Osteocyte (in vitro differentiated cells): ENCODE results near the gene RNF121. TPM values are rescaled to one million over a fixed set of nuclear protein-coding genes. Genes with fewer than 3 reads are reported as not detected.

Experiments
- DNase-seq: peaks from one replicate; pipeline ENCODE4 v3.0.0; 2021; ENCODE audit warnings: mixed read lengths; ENCODE audit not compliant: unreplicated experiment; ENCODE audit errors: extremely low spot score
- H3K27ac Mint-ChIP-seq: one replicate; pipeline ENCODE4 v1.8.0; 2021; ENCODE audit warnings: mild to moderate bottlenecking, mixed read lengths; ENCODE audit not compliant: unreplicated experiment
- H3K27me3 Mint-ChIP-seq: one replicate; pipeline ENCODE4 v1.8.0; 2021; ENCODE audit warnings: mixed read lengths; ENCODE audit not compliant: unreplicated experiment
- H3K36me3 Mint-ChIP-seq: one replicate; pipeline ENCODE4 v1.8.0; 2021; ENCODE audit warnings: mixed read lengths; ENCODE audit not compliant: unreplicated experiment
- H3K4me1 Mint-ChIP-seq: one replicate; pipeline ENCODE4 v1.8.0; 2021; ENCODE audit warnings: mixed read lengths; ENCODE audit not compliant: unreplicated experiment
- H3K4me3 Mint-ChIP-seq: one replicate; pipeline ENCODE4 v1.8.0; 2021; ENCODE audit warnings: mild to moderate bottlenecking, moderate library complexity, mixed read lengths; ENCODE audit not compliant: unreplicated experiment
- H3K9me3 Mint-ChIP-seq: one replicate; pipeline ENCODE4 v1.8.0; 2021; ENCODE audit warnings: mixed read lengths; ENCODE audit not compliant: unreplicated experiment
- total RNA-seq: library from RNA; stranded (reverse); gene quantifications from 2 replicates; pipeline ENCODE4 v1.2.1, GENCODE V29; 2021
- TF ChIP-seq, protein P1 (sequence below): fragments of 200-600 bp; sonication (generic); IDR thresholded peaks from 2 replicates; pipeline ENCODE4 v1.5.0; 2021; ENCODE audit warnings: antibody characterized with exemption, mild to moderate bottlenecking, moderate library complexity

Gene RNF121
- total RNA-seq, 1 donor from 2014 or later = 44.9 TPM

DNA sequence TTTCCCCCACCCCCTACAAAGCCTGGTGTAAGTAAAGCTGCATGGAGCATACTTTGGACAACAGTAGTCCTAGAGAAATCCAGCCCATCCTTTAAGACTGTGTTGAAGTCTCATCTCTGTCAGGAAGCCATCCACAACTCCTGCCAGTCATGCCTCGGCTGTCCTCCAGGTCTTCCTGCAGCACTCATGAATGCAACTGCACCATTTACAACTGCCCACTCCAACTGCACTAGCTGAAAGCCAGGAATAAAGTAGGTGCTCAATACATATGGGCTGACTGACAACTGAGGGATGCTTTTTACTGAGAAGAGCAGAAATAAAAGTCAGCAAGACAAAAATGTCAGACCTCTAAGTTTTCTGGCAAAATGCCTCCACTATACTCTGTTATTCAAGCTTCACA lies 97.2 kb downstream of the RNF121 start:
- Mint-ChIP-seq H3K4me3 (no peak overlapping the region), H3K27me3 (no peaks in the 10 kb centered on the region), H3K9me3 (no peaks in the 10 kb centered on the region), H3K4me1 (peaks cover 7% of the 10 kb centered on the region), H3K36me3 (peaks cover 45% of the 10 kb centered on the region), H3K27ac (peak overlapping the region; percentile 47)
- DNase-seq = no peak
- TF ChIP-seq, protein P1, sequence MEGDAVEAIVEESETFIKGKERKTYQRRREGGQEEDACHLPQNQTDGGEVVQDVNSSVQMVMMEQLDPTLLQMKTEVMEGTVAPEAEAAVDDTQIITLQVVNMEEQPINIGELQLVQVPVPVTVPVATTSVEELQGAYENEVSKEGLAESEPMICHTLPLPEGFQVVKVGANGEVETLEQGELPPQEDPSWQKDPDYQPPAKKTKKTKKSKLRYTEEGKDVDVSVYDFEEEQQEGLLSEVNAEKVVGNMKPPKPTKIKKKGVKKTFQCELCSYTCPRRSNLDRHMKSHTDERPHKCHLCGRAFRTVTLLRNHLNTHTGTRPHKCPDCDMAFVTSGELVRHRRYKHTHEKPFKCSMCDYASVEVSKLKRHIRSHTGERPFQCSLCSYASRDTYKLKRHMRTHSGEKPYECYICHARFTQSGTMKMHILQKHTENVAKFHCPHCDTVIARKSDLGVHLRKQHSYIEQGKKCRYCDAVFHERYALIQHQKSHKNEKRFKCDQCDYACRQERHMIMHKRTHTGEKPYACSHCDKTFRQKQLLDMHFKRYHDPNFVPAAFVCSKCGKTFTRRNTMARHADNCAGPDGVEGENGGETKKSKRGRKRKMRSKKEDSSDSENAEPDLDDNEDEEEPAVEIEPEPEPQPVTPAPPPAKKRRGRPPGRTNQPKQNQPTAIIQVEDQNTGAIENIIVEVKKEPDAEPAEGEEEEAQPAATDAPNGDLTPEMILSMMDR = no peak

DNA sequence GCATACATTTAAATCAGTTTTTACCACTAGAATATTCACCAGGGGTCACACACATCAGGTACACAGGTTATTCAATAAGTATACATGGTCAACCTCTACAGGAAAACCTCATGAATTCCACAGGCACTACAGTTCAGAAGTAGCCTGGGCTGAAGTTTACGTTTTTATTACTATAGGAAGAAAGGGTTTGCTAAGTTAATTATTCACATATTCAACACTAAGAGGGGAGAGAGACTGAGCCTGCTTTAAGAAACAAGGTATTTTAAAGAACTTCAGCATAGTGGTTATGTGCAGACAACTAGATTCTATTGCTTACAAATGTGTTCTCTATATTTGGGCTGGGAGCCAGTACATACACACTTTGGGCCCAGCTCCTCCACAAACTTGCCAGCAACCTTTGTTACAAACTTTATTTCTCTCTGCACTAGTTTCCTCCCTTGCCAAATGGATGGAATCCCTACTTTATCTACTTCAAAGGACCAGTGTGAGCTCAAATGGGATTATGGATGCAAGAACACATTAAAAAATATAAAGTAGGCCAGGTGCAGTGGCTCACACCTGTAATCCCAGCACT lies 101.7 kb downstream of the RNF121 start:
- no peak for DNase-seq
- Mint-ChIP-seq H3K27ac (peak overlapping the region; percentile 11), H3K4me3 (no peak overlapping the region), H3K36me3 (peaks cover 31% of the 10 kb centered on the region), H3K9me3 (no peaks in the 10 kb centered on the region), H3K27me3 (no peaks in the 10 kb centered on the region), H3K4me1 (peaks cover 3% of the 10 kb centered on the region)
- TF ChIP-seq, protein P1 = no peak

DNA sequence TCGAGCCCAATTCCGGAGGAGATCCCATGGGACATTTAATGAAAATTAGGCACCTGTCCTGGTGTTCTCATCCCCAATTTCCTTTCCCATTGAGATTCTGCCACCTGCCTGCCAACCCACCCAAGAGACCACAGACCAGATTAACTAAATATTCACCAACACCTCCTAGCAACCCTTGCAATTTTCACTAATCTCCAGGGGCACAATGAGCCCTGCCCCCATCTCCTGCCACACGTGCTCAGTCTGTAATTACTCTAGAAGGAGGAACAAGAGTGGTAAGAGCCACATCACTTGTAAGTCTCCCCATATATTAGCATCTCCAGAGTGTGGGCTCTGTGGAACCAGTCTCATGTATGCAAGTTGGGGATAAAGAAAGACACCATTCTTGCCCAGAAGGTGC lies 107.8 kb downstream of the RNF121 start:
- TF ChIP-seq, protein P1 = no peak
- H3K4me1 Mint-ChIP-seq = peaks cover 15% of the 10 kb centered on the region
- H3K4me3 Mint-ChIP-seq = no peak overlapping the region
- DNase-seq = no peak
- peaks cover 14% of the 10 kb centered on the region for H3K36me3 Mint-ChIP-seq
- H3K9me3 Mint-ChIP-seq = no peaks in the 10 kb centered on the region
- no peaks in the 10 kb centered on the region for H3K27me3 Mint-ChIP-seq
- no peak overlapping the region for H3K27ac Mint-ChIP-seq

DNA sequence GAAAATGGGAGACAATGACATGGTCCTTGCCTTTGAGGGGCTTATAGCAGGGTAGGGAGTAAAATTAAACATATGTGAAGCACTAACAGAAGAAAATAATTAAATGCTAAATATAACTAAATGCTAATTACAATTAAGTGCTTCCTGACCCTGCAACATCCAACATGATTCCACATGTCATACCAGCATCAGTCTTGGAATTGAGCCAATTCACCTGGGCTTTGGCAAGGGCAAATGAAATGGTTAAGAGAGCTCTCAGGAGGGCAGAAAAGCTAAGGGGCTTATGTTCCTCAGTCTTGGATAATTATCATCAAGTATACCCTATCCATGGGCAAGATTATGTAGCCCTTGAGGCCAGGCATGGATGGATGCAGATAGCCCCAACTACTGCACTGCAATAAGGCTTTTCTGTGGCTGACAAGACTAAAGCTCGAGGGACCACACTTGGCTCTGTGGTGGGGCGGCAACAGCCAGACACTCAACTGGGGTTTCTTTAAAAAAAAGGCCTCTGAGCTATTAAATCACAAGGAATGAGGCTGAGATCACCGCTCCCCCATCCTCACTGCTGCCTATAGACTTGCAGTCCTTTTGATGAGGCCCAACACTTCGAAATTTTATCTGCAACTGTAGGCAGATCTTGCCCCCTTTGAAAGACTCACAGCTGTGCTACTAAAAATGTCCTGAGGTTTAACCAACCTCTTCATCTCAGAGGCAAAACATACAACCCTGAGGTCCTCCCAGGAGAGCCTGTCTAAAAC lies 108.9 kb downstream of the RNF121 start:
- H3K36me3 Mint-ChIP-seq = peaks cover 14% of the 10 kb centered on the region
- H3K9me3 Mint-ChIP-seq = no peaks in the 10 kb centered on the region
- no peak overlapping the region for H3K27ac Mint-ChIP-seq
- no peaks in the 10 kb centered on the region for H3K27me3 Mint-ChIP-seq
- TF ChIP-seq, protein P1 = no peak
- DNase-seq = no peak
- H3K4me3 Mint-ChIP-seq = no peak overlapping the region
- H3K4me1 Mint-ChIP-seq = peaks cover 24% of the 10 kb centered on the region

DNA sequence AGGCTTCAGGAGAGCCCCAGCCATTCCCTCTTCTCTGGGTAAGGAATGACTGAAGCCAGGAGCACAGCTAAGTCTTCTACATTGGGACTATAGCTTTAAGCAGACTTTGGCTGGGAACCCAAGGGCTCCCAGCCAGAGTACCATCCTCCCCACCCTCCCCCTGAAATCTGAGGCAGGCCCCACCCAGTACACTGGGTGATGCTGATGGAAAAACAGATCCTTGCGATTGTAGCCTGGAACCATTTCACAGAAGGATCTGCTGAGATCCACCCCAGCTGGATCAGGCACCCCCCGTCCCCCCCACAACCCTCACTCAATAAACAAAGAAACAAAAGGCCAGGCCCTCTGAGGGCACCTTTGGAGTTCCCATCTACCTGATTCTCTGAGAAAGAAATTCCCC lies 109.6 kb downstream of the RNF121 start:
- Mint-ChIP-seq H3K4me1 (peaks cover 28% of the 10 kb centered on the region), H3K27me3 (no peaks in the 10 kb centered on the region), H3K9me3 (no peaks in the 10 kb centered on the region), H3K27ac (no peak overlapping the region), H3K4me3 (no peak overlapping the region), H3K36me3 (peaks cover 12% of the 10 kb centered on the region)
- DNase-seq = no peak
- TF ChIP-seq, protein P1 = no peak
